K562 treated with DMSO at 1 percent for 12 hours (cell line): ENCODE data around the gene DHH. TPM values are rescaled to one million over a fixed set of nuclear protein-coding genes. Genes with fewer than 3 reads are reported as not detected.

Experiments
- total RNA-seq: library from RNA; unstranded; fragments of 300-600 nt; gene quantifications from 2 replicates; pipeline ENCODE4 v1.2.3, GENCODE V29; 2022; ENCODE audit not compliant: insufficient read depth

Gene DHH
- 1.2 and 1.8 TPM in 2 replicates for total RNA-seq

DNA sequence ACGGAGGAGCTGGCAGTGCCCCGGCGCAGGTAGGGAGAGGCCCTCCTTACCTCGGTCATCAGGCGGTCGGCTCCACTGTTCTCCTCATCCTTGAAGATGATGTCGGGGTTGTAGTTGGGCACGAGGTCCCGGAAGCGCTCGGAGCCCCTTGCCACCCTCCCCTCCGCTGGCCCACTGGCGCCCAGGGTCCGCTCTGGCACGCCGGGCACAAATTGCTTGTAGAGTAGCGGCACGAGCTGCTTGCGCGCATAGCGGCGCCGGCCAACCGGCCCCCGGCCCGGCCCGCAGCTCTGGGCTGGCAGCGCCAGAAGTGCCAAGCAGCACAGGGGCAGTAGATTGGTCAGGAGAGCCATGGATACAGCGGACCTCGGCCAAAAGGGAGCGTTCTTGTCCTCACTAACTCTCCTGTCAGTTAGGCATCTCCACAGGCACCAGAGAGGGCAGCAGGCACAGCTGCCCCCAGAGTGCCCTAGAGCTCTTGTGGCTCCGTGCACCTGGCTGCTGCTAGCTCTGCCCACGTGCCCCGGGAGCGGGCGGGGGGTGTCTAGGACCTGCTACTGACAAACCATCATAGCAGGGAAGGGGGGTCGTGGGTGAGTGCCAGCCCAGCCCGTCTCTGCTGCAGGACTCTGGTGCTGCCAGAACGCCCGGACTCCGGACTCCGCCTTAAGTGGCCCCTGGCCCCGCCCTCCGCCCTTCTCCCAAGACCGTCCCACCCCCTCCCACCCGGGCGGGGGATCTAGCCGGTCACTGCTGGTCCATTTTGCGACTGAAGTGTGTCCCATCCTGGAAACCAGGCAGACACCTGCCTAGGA lies at the start of gene DHH:
Gene DHH, minus strand, starts transcription at position 642 of the 815 bp plus-strand sequence. Its CDS starts 289 bp downstream, at position 353.

DNA sequence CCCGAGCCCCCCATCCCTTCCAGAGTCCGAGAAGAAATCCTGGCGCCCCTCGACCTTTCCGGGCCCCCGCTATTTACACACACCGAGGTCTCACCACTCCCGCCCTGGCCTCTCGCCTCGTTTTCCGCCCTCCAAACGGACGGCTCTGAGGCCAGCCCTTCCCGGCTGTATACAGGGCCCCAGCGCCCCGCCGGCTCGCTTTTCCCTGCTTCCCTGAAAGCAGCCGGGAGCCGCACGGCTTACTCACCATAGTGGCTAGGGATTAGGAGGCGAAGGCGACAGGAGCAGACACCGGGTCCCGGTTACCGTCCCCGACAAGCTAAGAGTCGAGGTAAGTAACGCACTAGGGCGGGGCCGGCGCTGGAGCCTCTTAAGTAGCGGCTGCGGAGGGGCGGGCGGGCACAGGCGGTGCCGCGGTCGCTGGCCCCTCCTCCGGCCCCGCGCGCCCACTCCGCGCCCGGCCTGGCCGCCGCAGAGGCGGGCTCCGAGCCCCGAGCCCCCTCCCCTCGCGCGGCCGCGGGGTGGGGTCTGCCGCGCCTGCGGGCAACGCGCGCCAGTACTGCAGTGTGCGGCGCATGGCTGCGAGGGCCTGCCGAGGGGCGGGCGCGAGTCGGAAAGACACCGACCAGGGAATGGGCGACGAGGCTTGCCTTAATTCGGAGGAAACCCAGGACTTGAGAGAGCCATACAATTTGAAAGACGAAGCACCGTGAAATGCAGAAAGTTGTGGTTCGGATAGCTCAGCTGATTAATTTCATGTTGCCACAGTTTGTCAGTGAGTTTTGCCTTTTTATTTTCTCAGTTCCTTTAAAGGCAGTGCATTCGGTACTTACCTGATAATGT lies 36.7 kb upstream of the DHH start, which contains the start of gene TUBA1B:
Gene TUBA1B, minus strand, starts transcription at position 345 of the 843 bp plus-strand sequence. Its CDS starts 95 bp downstream, at position 250.

DNA sequence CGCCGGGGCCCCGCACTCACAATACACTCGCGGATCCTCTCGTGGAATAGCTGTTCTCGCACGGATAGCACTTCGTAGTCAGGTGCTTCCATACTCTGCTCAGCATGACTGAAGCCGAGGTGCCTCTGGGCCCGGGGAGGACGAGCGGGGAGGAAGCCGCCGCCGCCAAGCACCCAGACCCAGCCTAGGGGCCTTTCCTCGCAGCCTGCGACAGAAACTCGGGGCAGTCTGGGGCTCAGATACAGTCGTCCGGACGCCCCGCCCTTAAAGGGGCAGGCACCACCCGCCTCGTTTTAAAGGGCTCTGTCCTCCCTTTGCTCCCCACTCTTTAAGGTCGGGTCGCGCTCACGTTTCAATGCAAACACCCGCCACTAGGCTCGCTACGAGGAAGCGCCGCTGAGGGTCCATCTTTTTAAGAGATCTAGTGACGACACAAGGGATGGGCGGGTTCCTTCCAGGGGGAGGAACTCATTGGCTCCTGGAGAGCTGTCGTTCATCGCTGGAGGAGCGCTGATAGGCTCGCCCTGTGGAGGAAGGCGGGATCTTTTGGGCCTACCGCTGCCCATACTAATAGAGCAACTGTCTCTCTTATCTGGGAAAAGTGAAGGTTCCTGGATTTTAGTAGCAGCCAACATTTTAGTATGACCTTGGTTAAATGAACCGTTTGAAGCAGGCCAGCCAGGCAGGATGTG lies 16.0 kb upstream of the DHH start, which contains the start of gene LMBR1L:
Gene LMBR1L, minus strand, starts transcription at position 384 of the 692 bp plus-strand sequence. Its CDS starts 292 bp downstream, at position 92.

DNA sequence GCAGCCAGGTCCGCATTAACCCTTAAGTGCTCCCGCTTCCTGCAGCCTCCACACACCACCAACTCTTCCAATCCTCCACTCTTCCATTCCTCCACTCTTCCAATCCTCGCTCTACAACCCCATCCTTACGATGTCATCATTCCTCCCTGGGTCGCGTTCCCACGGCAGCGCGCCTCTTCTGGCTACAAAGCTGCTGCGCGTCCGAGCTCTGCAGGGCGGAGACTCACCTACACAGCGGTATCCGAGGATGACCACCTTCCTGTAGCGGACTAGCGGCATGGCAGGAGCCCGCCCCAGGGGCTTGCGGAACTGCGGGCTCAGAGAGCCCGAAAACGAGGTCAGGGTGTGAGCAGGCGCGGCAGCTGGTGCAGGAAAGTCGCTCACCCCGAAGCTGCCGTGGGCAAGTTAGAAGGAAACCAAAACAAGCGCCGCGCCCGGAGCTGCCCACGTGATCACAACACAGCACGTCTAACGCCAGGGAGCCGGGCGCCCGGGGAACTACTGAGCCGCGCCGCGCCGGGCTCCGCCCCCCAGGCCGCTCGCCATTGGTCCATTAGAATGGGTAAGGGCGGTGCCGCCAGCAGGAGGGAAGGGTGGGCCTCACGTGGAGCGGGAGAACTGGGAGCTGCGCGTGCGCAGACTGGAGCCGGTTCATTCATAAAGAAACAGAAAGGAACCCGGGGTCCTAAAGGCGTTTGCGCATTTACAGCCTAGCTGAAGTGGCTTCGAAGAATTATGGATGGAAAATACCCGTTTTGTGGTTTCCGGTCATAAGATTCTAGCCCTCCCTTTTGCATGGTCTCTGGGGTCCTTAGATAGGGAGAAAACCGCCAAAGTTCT lies 24.9 kb downstream of the DHH start, which contains the start of gene RHEBL1:
Gene RHEBL1, minus strand, starts transcription at position 473 of the 840 bp plus-strand sequence. Its CDS starts 194 bp downstream, at position 279.

DNA sequence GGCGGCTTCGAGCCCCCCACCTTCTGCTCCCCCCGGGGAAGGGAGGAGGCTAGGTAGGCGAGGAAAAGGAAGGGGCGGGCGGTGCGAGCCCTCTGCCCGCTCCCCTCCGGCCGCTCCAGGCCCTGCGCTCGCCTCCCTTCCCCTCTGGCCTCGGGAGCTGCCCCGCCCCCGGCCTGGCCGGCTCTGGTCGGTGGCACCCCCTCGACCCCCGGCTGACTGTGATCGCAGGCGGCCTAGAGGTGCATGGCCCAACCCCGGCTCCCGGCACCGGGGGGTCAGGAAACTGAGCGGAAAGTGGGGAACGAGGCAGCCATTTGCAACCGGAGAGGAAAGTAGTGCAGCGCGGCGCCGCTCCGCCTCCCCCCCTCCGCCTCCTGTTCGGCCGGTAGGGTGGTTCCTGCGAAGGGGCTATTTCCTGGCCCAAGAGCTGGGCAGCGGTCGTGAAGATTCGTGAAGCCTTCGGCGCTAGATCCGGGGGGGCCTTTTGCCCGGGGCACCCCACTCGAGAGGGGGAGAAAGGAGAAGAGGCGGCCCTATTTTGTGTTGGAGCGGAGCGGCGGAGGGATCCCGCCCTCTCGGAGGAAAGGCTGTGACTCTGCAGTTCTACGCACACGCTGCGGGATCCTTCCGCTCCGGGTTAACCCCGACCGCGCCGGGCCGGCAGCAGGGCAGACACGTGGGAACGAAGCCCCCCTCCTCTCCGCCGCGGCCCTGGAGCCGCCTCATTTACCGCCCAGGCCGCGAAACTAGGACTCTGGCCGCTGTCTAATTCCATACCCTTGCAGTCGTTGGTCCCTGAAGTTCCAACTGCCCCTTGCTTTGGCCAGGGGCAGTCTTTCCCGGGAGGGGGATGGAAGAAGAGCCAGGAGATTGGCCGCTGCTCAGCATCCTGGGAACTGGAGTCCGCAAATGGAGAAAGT lies 34.1 kb downstream of the DHH start, which contains the start of gene KMT2D:
Gene KMT2D, minus strand, starts transcription at position 558 of the 920 bp plus-strand sequence. CDS start 5,470 bp downstream, outside the sequence.

Other genes starting within 250 kb of the DHH start
- 49.7 and 86.9 TPM in 2 replicates for gene DDX23, start 242.6 kb downstream of the DHH start, total RNA-seq
- gene RND1, start 228.9 kb downstream of the DHH start, total RNA-seq: 1.1 and 1.3 TPM in 2 replicates
- gene FKBP11, start 169.3 kb downstream of the DHH start, total RNA-seq: 4.0 and 5.5 TPM in 2 replicates
- 50.1 and 87.6 TPM in 2 replicates for gene ARF3, start 137.3 kb downstream of the DHH start, total RNA-seq
- 0.72 TPM in 1 of 2 replicates, not detected in the other for gene WNT10B, start 123.1 kb downstream of the DHH start, total RNA-seq
- not detected in 2 replicates for gene WNT1, start 116.5 kb downstream of the DHH start, total RNA-seq
- gene DDN, start 95.4 kb downstream of the DHH start, total RNA-seq: 0.27 and 0.62 TPM in 2 replicates
- 58.2 and 84.6 TPM in 2 replicates for gene PRKAG1, start 76.0 kb downstream of the DHH start, total RNA-seq
- gene KMT2D, start 34.0 kb downstream of the DHH start, total RNA-seq: 7.2 and 74.6 TPM in 2 replicates
- 22.2 and 32.9 TPM in 2 replicates for gene RHEBL1, start 24.8 kb downstream of the DHH start, total RNA-seq
- gene LMBR1L, start 16.0 kb upstream of the DHH start, total RNA-seq: 31.8 and 42.0 TPM in 2 replicates
- gene TUBA1B, start 36.6 kb upstream of the DHH start, total RNA-seq: 2,187 and 2,718 TPM in 2 replicates
- 37.1 and 40.4 TPM in 2 replicates for gene TUBA1A, start 94.3 kb upstream of the DHH start, total RNA-seq
- 697 and 747 TPM in 2 replicates for gene TUBA1C, start 170.3 kb upstream of the DHH start, total RNA-seq
- 1.1 and 3.9 TPM in 2 replicates for gene PRPH, start 200.3 kb upstream of the DHH start, total RNA-seq
- gene TROAP, start 228.5 kb upstream of the DHH start, total RNA-seq: 38.7 and 76.7 TPM in 2 replicates
- 1.9 and 3.1 TPM in 2 replicates for gene C1QL4, start 242.4 kb upstream of the DHH start, total RNA-seq